PC-3 (cell line): ENCODE data around the gene TBX2. TPM values are rescaled to one million over a fixed set of nuclear protein-coding genes. Genes with fewer than 3 reads are reported as not detected.

Experiments used
- ATAC-seq: fragments of 200-7000 bp; cut with Tn5 transposase; 2 replicates; pipeline ENCODE4 v1.9.1; 2020; ENCODE audit warnings: mild to moderate bottlenecking, moderate library complexity
- BruUV-seq: library from RNA; stranded (reverse); fragments of 400-500 nt; replicated peaks from 2 replicates; lab custom pipeline; 2021; lab: Mats Ljungman, UMichigan
- CTCF ChIA-PET: fragments of 300-600 bp; sonication (Branson Sonifier 250); formaldehyde crosslinking; loops from one replicate; lab custom pipeline; 2022; ENCODE audit warnings: antibody characterized with exemption; lab: Charles Lee
- POLR2A ChIA-PET: fragments of 300-600 bp; sonication (Branson Sonifier 250); formaldehyde crosslinking; loops from one replicate; lab custom pipeline; 2022; ENCODE audit warnings: antibody characterized with exemption; ENCODE audit not compliant: unreplicated experiment; lab: Charles Lee
- DNase-seq: peaks from one replicate; pipeline ENCODE4 v3.0.0-alpha.2; 2015
- H2AFZ ChIP-seq: fragments of 300-600 bp; sonication (generic); 2 replicates; pipeline ENCODE4 v1.6.0; 2016; ENCODE audit warnings: antibody characterized with exemption, low read length
- H3F3A ChIP-seq: fragments of 300-600 bp; sonication (generic); one replicate; pipeline ENCODE4 v1.6.0; 2017; ENCODE audit warnings: antibody characterized with exemption, low read length, control low read depth, mild to moderate bottlenecking; ENCODE audit not compliant: unreplicated experiment
- H3K27ac ChIP-seq: fragments of 300-600 bp; sonication (generic); 2 replicates; pipeline ENCODE4 v1.5.1; 2016; ENCODE audit warnings: mild to moderate bottlenecking, low read length
- H3K27me3 ChIP-seq: fragments of 300-600 bp; sonication (generic); 2 replicates; pipeline ENCODE4 v1.6.1; 2016; ENCODE audit warnings: low read length, mixed read lengths
- H3K36me3 ChIP-seq: fragments of 300-600 bp; sonication (generic); 2 replicates; pipeline ENCODE4 v1.6.1; 2016; ENCODE audit warnings: low read depth, mixed run types, low read length, mixed read lengths
- H3K4me1 ChIP-seq: fragments of 300-600 bp; sonication (generic); 2 replicates; pipeline ENCODE4 v1.5.1; 2016; ENCODE audit warnings: low read length; ENCODE audit not compliant: insufficient read depth
- H3K4me2 ChIP-seq: fragments of 300-600 bp; sonication (generic); 2 replicates; pipeline ENCODE4 v1.6.0; 2016; ENCODE audit warnings: low read length
- H3K4me3 ChIP-seq: fragments of 300-600 bp; sonication (generic); 2 replicates; pipeline ENCODE4 v1.5.1; 2016; ENCODE audit warnings: mild to moderate bottlenecking, low read length, mixed read lengths
- H3K79me2 ChIP-seq: fragments of 300-600 bp; sonication (generic); 2 replicates; pipeline ENCODE4 v1.6.1; 2017; ENCODE audit warnings: low read length, mixed read lengths
- H3K9ac ChIP-seq: fragments of 300-600 bp; sonication (generic); 2 replicates; pipeline ENCODE4 v1.6.0; 2016; ENCODE audit warnings: mild to moderate bottlenecking, low read length
- H3K9me2 ChIP-seq: fragments of 300-600 bp; sonication (generic); replicated peaks from 2 replicates; pipeline ENCODE4 v1.6.1; 2016; ENCODE audit warnings: mixed run types, low read length, mixed read lengths
- H3K9me3 ChIP-seq: fragments of 300-600 bp; sonication (generic); 2 replicates; pipeline ENCODE4 v1.6.1; 2016; ENCODE audit warnings: low read length, mixed read lengths
- H4K20me1 ChIP-seq: fragments of 300-600 bp; sonication (generic); 2 replicates; pipeline ENCODE4 v1.6.1; 2016; ENCODE audit warnings: low read length, mixed read lengths
- EZH2 ChIP-seq: fragments of 300-600 bp; sonication (generic); IDR thresholded peaks from one replicate; pipeline ENCODE4 v1.6.1; 2017; ENCODE audit warnings: antibody characterized with exemption, mild to moderate bottlenecking, low read length; ENCODE audit not compliant: unreplicated experiment
- EZH2phosphoT487 ChIP-seq: fragments of 300-600 bp; sonication (generic); IDR thresholded peaks from 2 replicates; pipeline ENCODE4 v1.6.1; 2018; ENCODE audit warnings: mild to moderate bottlenecking, antibody characterized with exemption, low read length, borderline replicate concordance
- intact Hi-C: fragments of 100-400 bp; cut with micrococcal nuclease; formaldehyde crosslinking; loops from 2 replicates; pipeline ENCODE4 v1.9.0; 2023
- total RNA-seq: library from RNA; depleted of rRNA; stranded (reverse); fragments of >200 nt; gene quantifications from 2 replicates; pipeline ENCODE4 v1.2.3, GENCODE V29; 2014
- TF ChIP-seq, protein P1 (sequence below): fragments of 300-600 bp; sonication (generic); conservative IDR thresholded peaks from 2 replicates; pipeline ENCODE4 v1.5.1; 2017; ENCODE audit warnings: antibody characterized with exemption, low read depth, mild to moderate bottlenecking, low read length

The TBX2 gene
- total RNA-seq, 1 experiment from 2014 or later, result 7.1 TPM

DNA sequence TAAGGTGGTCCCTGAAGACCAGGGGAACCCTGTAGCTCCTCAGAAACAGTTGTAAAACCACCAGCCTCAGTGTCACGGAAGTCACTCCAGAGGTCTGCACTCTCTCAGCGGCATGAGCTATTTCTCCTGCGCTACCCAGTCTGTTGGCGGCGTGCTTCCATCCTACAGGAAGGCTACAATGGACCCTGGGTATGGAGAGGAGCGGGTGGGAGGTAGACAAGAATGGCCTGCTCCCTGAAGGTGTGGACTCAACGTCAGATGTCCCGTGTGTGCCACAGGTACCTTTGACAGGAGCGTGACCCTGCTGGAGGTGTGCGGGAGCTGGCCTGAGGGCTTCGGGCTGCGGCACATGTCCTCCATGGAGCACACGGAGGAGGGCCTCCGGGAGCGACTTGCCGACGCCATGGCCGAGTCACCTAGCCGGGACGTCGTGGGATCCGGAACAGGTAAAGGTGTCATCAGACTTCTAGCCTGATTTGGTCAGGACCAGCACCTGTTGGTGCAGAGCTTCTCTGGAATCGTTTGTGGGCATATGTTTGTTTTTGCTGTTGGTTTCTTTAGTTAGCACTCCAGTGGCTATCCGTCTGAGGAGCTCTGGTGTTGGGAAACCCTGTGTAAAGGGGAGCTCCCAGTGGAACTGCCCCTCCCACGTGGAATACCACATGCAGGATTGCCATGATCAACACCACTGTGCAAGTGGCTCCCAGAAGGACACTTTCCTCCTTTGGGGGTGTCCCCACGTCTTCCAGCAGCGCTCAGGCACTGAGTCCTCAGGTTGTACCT lies 31.4 kb upstream of the TBX2 start:
- Histone ChIP-seq H3K9me2 (no peaks in the 10 kb centered on the region), H3F3A (no peaks in the 10 kb centered on the region), H3K4me3 (no peak overlapping the region), H3K27me3 (no peaks in the 10 kb centered on the region), H3K9me3 (no peaks in the 10 kb centered on the region), H4K20me1 (no peaks in the 10 kb centered on the region), H2AFZ (no peak overlapping the region), H3K36me3 (no peaks in the 10 kb centered on the region), H3K4me2 (no peak overlapping the region), H3K27ac (no peak overlapping the region), H3K9ac (no peak overlapping the region), H3K4me1 (0 out of 2 replicates have a peak, but pooled peaks cover 7% of the 10 kb centered on the region), H3K79me2 (no peaks in the 10 kb centered on the region)
- ATAC-seq, result no peak
- TF ChIP-seq EZH2 (no peak), EZH2phosphoT487 (no peak)
- TF ChIP-seq, protein P1, sequence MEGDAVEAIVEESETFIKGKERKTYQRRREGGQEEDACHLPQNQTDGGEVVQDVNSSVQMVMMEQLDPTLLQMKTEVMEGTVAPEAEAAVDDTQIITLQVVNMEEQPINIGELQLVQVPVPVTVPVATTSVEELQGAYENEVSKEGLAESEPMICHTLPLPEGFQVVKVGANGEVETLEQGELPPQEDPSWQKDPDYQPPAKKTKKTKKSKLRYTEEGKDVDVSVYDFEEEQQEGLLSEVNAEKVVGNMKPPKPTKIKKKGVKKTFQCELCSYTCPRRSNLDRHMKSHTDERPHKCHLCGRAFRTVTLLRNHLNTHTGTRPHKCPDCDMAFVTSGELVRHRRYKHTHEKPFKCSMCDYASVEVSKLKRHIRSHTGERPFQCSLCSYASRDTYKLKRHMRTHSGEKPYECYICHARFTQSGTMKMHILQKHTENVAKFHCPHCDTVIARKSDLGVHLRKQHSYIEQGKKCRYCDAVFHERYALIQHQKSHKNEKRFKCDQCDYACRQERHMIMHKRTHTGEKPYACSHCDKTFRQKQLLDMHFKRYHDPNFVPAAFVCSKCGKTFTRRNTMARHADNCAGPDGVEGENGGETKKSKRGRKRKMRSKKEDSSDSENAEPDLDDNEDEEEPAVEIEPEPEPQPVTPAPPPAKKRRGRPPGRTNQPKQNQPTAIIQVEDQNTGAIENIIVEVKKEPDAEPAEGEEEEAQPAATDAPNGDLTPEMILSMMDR, result no peak
- DNase-seq, result no peak
- POLR2A ChIA-PET, result no interaction called here
- intact Hi-C loops, result no loop called here
- no TSS peak for BruUV-seq
- CTCF ChIA-PET, result no interaction called here

DNA sequence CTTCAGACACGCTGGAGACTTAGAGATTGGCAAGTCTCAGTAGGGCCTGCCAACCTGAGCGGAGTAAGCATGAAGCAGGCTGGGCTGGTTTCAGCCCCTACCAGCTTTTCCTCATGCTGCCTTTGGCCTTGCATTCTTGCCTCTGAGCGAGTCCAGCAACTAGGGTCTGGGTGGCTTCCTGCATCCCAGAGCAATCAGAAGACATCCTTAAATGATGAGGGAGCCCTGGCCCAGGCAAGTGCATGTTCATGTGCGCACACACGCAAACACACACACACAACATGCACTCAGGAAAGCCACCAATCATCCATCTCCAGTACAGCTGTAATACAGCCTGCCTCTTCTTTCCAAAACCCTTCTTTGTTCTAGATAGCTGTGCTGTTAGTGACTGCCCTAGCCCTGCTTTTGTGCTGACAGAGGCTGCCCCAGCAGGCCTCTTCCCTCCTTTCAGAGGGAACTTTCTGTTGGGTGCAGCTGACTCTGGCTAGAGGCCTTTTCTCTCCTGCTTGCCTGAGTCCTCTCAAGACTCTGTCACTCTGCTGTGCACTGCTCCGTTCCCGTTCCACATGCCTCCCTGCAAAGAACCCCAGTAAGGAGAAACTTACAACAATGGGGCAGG lies 30.7 kb upstream of the TBX2 start:
- no peak for TF ChIP-seq EZH2
- TF ChIP-seq EZH2phosphoT487, result no peak
- TF ChIP-seq, protein P1, result no peak
- BruUV-seq, result no TSS peak
- intact Hi-C loops, result no loop called here
- H3K36me3 ChIP-seq, result no peaks in the 10 kb centered on the region
- H3K9me3 ChIP-seq, result no peaks in the 10 kb centered on the region
- ChIA-PET POLR2A (no interaction called here), CTCF (no interaction called here)
- H3K4me2 ChIP-seq, result no peak overlapping the region
- DNase-seq (no peak), ATAC-seq (no peak)
- no peaks in the 10 kb centered on the region for H3K9me2 ChIP-seq
- H3F3A ChIP-seq, result no peaks in the 10 kb centered on the region
- H4K20me1 ChIP-seq, result no peaks in the 10 kb centered on the region
- H3K79me2 ChIP-seq, result no peaks in the 10 kb centered on the region
- no peaks in the 10 kb centered on the region for H3K27me3 ChIP-seq
- H3K4me1 ChIP-seq, result 0 out of 2 replicates have a peak, but pooled peaks cover 4% of the 10 kb centered on the region
- H3K9ac ChIP-seq, result no peak overlapping the region
- H2AFZ ChIP-seq, result no peak overlapping the region
- H3K4me3 ChIP-seq, result no peak overlapping the region
- H3K27ac ChIP-seq, result no peak overlapping the region

DNA sequence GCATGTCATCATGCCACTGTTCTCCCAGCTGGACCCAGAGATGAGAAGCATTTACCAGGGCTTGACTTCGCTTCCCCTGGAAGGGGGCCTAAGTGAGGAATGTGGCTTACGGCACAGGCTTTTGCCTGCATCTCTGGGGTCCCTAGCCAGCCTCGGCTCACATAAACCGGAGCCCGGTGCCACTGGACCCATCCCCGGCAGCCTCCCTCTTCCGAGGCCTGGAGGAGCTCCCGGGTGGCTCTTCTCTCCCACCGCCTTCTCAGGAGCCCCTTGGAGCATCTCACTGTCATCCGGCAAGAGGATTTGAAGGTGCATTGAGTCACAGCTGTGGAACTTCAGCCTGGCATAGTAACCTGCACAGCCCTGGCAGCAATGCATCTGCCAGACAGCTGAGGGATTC lies 29.9 kb upstream of the TBX2 start:
- Histone ChIP-seq H3K4me3 (no peak overlapping the region), H3K27ac (no peak overlapping the region), H3K9me2 (no peaks in the 10 kb centered on the region), H3K9me3 (no peaks in the 10 kb centered on the region), H3K9ac (no peak overlapping the region), H2AFZ (no peak overlapping the region), H3K4me1 (no peaks in the 10 kb centered on the region), H4K20me1 (no peaks in the 10 kb centered on the region), H3F3A (no peaks in the 10 kb centered on the region), H3K4me2 (no peak overlapping the region), H3K79me2 (no peaks in the 10 kb centered on the region), H3K36me3 (no peaks in the 10 kb centered on the region), H3K27me3 (no peaks in the 10 kb centered on the region)
- no peak for ATAC-seq
- intact Hi-C loops, result no loop called here
- DNase-seq, result no peak
- ChIA-PET POLR2A (interaction anchor here (0.6 kb wide), 1 partner anchor 20 kb away, joined by 3 read pairs; no protein-coding TSS in a partner anchor), CTCF (no interaction called here)
- no peak for TF ChIP-seq EZH2phosphoT487
- no peak for TF ChIP-seq EZH2
- TF ChIP-seq, protein P1, result no peak
- no TSS peak for BruUV-seq
